Measurements from ENCODE around the gene AKNAD1. TPM values are rescaled to one million over a fixed set of nuclear protein-coding genes. Genes with fewer than 3 reads are reported as not detected.

Gene AKNAD1
- total and polyA plus RNA-seq, 2 of the 4 experiments (the other 2 are of a cell fraction) = 0.07 to 0.18 TPM

DNA sequence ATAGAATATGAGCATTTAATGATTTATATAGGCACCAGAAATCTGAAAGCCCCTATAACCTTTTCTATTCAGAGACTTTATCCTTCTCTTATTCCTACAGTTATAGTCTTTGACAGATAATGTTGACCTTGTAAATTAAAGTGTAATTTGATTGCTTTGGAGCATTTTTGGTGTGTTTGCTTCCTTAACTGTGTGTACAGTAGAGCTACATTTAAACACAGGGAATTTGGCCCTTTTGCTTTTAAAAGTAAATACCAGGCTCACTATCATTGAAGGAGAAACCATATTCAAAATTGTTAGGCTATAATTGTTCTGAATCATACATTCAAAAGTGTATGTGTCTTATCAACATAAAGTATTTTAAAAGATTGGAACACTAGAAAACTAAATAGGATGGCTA, 77.4 kb downstream of the AKNAD1 start:
- no peak overlapping the region for H3K14ac ChIP-seq (replicated peaks; ENCODE audit: low read depth, low read length)
- H4K8ac ChIP-seq (ENCODE audit: low read depth in 2 of 2, low read length in 2 of 2) = no peak overlapping the region
- peaks cover 0 to 3% of the 10 kb centered on the region in 2 experiments; a peak in 1 of 4 replicates for H3K79me1 ChIP-seq (ENCODE audit: low read depth in 1 of 2, low read length in 2 of 2)
- no peak overlapping the region for H2AK5ac ChIP-seq (ENCODE audit: low read depth, low read length)
- dilution Hi-C loops (cut with HindIII; ENCODE audit: low sequenced_read_pairs, unreplicated experiment) (no loop called here), in situ Hi-C loops (cut with MboI; ENCODE audit: low sequenced_read_pairs) (no loop called here), intact Hi-C loops (cut with micrococcal nuclease) (no loop called here)
- no TSS peak for BruUV-seq (replicated peaks)
- no peak overlapping the region for H2BK5ac ChIP-seq (ENCODE audit: low read depth, low read length, poor library complexity, severe bottlenecking)
- no peak for TF ChIP-seq MAFK (IDR thresholded peaks at IDR 0.05; ENCODE audit: low read depth, low read length)
- no peak for TF ChIP-seq SMC3 (IDR thresholded peaks at IDR 0.05; ENCODE audit: low read depth, low read length)
- TF ChIP-seq, protein P1, sequence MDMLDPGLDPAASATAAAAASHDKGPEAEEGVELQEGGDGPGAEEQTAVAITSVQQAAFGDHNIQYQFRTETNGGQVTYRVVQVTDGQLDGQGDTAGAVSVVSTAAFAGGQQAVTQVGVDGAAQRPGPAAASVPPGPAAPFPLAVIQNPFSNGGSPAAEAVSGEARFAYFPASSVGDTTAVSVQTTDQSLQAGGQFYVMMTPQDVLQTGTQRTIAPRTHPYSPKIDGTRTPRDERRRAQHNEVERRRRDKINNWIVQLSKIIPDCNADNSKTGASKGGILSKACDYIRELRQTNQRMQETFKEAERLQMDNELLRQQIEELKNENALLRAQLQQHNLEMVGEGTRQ (IDR thresholded peaks at IDR 0.05; ENCODE audit: low read depth, low read length) = no peak
- TF ChIP-seq RCOR1 (IDR thresholded peaks at IDR 0.05; ENCODE audit: insufficient replicate concordance, low read length) = no peak
- TF ChIP-seq CEBPB (IDR thresholded peaks at IDR 0.05; ENCODE audit: low read depth, low read length) = no peak
- TF ChIP-seq BHLHE40 (IDR thresholded peaks at IDR 0.05; ENCODE audit: low read depth, low read length) = no peak
- TF ChIP-seq, protein P2, sequence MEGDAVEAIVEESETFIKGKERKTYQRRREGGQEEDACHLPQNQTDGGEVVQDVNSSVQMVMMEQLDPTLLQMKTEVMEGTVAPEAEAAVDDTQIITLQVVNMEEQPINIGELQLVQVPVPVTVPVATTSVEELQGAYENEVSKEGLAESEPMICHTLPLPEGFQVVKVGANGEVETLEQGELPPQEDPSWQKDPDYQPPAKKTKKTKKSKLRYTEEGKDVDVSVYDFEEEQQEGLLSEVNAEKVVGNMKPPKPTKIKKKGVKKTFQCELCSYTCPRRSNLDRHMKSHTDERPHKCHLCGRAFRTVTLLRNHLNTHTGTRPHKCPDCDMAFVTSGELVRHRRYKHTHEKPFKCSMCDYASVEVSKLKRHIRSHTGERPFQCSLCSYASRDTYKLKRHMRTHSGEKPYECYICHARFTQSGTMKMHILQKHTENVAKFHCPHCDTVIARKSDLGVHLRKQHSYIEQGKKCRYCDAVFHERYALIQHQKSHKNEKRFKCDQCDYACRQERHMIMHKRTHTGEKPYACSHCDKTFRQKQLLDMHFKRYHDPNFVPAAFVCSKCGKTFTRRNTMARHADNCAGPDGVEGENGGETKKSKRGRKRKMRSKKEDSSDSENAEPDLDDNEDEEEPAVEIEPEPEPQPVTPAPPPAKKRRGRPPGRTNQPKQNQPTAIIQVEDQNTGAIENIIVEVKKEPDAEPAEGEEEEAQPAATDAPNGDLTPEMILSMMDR (conservative IDR thresholded peaks at IDR 0.05; ENCODE audit: low read depth, low read length) = no peak
- TF ChIP-seq NFE2L2 (IDR thresholded peaks at IDR 0.05; ENCODE audit: low read depth, low read length) = no peak
- no peak for TF ChIP-seq RFX5 (IDR thresholded peaks at IDR 0.05; ENCODE audit: low read depth, low read length)
- TF ChIP-seq RAD21 (IDR thresholded peaks at IDR 0.05; ENCODE audit: low read length) = no peak
- no peak for TF ChIP-seq CHD1 (IDR thresholded peaks at IDR 0.05; ENCODE audit: low read depth, low read length)
- TF ChIP-seq FOS (IDR thresholded peaks at IDR 0.05; ENCODE audit: low read depth, low read length) = no peak
- TF ChIP-seq MAZ (IDR thresholded peaks at IDR 0.05; ENCODE audit: borderline replicate concordance, low read depth, low read length) = no peak
- no peak for TF ChIP-seq MXI1 (IDR thresholded peaks at IDR 0.05; ENCODE audit: borderline replicate concordance, low read depth, low read length)
- TF ChIP-seq POLR2A (IDR thresholded peaks at IDR 0.05; ENCODE audit: low read depth, low read length) = no peak
- TF ChIP-seq, protein P3, sequence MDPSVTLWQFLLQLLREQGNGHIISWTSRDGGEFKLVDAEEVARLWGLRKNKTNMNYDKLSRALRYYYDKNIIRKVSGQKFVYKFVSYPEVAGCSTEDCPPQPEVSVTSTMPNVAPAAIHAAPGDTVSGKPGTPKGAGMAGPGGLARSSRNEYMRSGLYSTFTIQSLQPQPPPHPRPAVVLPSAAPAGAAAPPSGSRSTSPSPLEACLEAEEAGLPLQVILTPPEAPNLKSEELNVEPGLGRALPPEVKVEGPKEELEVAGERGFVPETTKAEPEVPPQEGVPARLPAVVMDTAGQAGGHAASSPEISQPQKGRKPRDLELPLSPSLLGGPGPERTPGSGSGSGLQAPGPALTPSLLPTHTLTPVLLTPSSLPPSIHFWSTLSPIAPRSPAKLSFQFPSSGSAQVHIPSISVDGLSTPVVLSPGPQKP (IDR thresholded peaks at IDR 0.05; ENCODE audit: borderline replicate concordance, low read depth, low read length) = no peak
- no peak overlapping the region for H2BK20ac ChIP-seq (ENCODE audit: low read depth, low read length)
- H3K4ac ChIP-seq (ENCODE audit: low read depth, low read length) = no peak overlapping the region
- H2BK120ac ChIP-seq (ENCODE audit: low read depth, low read length) = no peak overlapping the region
- H3K9ac ChIP-seq (ENCODE audit: low read depth, low read length) = no peak overlapping the region
- no peak overlapping the region for H3K23ac ChIP-seq (ENCODE audit: low read depth, low read length)
- H4K91ac ChIP-seq (ENCODE audit: insufficient read depth, low read depth, low read length) = no peak overlapping the region
- no peaks in the 10 kb centered on the region for H3K9me1 ChIP-seq (ENCODE audit: insufficient read depth, low read length)
- no peaks in the 10 kb centered on the region for H3K4me1 ChIP-seq (ENCODE audit: control insufficient read depth, insufficient read depth, low read length)
- H3K36me3 ChIP-seq (ENCODE audit: control insufficient read depth, insufficient read depth, low read length) = peaks cover 16% of the 10 kb centered on the region
- ChIA-PET POLR2A (ENCODE audit: unreplicated experiment) (no interaction called here), CTCF (no interaction called here)
- H2AFZ ChIP-seq (replicated peaks; ENCODE audit: low read length, poor library complexity) = no peak overlapping the region
- H3K9me3 ChIP-seq (ENCODE audit: control insufficient read depth, insufficient read depth, low read length) = no peaks in the 10 kb centered on the region
- no peaks in the 10 kb centered on the region for H4K20me1 ChIP-seq (ENCODE audit: insufficient read depth, low read length)
- no peak overlapping the region for H4K5ac ChIP-seq (ENCODE audit: low read depth, low read length)
- no peak overlapping the region for H3K18ac ChIP-seq (ENCODE audit: low read depth, low read length)
- H2BK15ac ChIP-seq (ENCODE audit: low read depth, low read length) = no peak overlapping the region
- no peaks in the 10 kb centered on the region for H3K27me3 ChIP-seq (ENCODE audit: control insufficient read depth, insufficient read depth, low read length)
- H3K56ac ChIP-seq (ENCODE audit: extremely low read depth, insufficient read depth, low read length) = no peak overlapping the region
- ATAC-seq (ENCODE audit: low read depth) (no peak), DNase-seq (no peak)
- no peak overlapping the region for H3K4me3 ChIP-seq (ENCODE audit: insufficient read depth, low read depth, low read length)
- no peak overlapping the region for H3K27ac ChIP-seq (ENCODE audit: insufficient read depth, low read length)
- no peak overlapping the region for H3K4me2 ChIP-seq (ENCODE audit: low read depth, low read length)
- no peak overlapping the region for H2AK9ac ChIP-seq (replicated peaks; ENCODE audit: low read depth, low read length, poor library complexity)

All from IMR-90 (cell line).